Measurements from ENCODE around the gene TOR1AIP1. TPM values are rescaled to one million over a fixed set of nuclear protein-coding genes. Genes with fewer than 3 reads are reported as not detected.

The TOR1AIP1 gene
- total RNA-seq, 1 experiment from 2014 or later: 36.1 TPM

DNA sequence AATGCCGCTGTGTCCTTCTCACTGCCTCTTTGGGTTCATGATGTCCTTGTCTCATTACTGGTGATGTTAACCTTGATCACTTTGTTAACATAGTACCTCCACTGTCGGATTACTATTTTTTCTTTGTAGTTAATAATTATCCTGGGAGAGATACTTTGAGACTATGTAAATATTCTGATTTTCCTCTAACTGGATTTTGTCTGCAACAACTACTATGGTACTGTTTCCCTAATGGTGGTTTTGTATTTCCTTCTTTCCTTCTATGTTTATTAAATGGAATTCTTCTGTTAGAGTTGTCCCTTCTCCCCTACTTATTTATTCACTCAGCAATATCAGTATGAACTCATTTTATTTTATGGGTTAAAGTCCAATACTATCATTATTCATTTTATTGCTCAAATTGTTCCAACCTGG is 8.6 kb upstream of the TOR1AIP1 start:
- Histone ChIP-seq H3K4me3 (no peak overlapping the region), H3K9me3 (replicated peaks) (no peaks in the 10 kb centered on the region)

DNA sequence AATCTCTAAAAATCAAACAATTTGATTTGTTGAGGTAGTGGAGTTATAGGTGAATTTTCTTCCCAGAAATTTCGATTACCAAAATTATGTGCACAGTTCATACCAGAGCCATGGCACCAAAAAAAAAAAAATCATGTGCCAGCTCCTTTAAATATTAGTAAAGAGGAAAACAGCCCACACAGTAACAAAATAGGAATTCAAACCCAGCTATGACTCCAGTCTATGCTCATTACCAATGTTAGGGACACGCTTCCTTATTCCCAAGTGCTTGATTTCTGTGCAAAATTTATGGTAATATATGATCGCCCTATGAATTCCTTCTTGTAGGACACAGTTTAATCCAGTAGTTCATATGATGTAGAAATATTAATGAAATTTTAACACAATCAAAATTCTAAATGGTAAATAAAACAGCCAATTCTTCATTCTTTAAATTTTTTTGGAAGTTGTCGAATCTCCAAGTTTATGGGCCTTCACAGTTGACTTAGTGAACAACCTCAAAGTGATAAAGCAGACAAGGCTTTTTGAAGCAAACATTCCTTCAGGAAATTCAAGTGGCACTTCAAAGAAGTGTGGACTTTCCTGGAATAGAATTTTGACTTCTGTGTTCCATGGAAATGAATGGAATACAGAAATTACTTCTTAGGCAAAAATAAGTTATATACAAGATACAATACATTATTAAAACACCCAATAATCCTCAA is 6.3 kb upstream of the TOR1AIP1 start:
- Histone ChIP-seq H3K4me3 (no peak overlapping the region), H3K27ac (no peak overlapping the region), H3K9me3 (replicated peaks) (no peaks in the 10 kb centered on the region), H3K4me1 (no peaks in the 10 kb centered on the region), H3K36me3 (peaks cover 21% of the 10 kb centered on the region), H3K27me3 (no peaks in the 10 kb centered on the region)
- no peak for DNase-seq

More for the DNA sequence above, 8.6 kb upstream of the TOR1AIP1 start:
- Histone ChIP-seq H3K27me3 (no peaks in the 10 kb centered on the region), H3K4me1 (no peaks in the 10 kb centered on the region), H3K27ac (no peak overlapping the region), H3K36me3 (peaks cover 26% of the 10 kb centered on the region)
- DNase-seq: no peak

DNA sequence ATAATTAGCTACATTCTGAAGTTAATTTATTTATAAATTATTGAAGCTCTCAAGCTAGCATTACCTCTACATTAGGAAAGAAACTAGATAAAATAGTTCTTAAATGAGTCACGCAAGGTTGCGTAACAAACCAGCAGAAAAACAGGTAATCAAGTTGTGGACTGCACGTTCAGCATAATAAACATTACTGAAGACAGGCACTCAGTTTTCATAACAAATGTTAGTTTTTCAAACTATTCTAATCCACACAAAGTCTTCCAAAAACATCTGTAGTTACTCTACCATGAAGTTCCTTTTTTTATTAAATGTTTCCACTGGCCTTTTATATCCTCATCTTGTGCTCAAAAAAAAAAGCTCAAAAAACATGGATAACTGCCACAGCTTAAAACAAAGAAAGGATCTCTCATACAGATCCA is 5.8 kb upstream of the TOR1AIP1 start:
- Histone ChIP-seq H3K36me3 (peaks cover 21% of the 10 kb centered on the region), H3K4me1 (no peaks in the 10 kb centered on the region), H3K9me3 (replicated peaks) (no peaks in the 10 kb centered on the region), H3K27ac (no peak overlapping the region), H3K4me3 (no peak overlapping the region), H3K27me3 (no peaks in the 10 kb centered on the region)
- no peak for DNase-seq

DNA sequence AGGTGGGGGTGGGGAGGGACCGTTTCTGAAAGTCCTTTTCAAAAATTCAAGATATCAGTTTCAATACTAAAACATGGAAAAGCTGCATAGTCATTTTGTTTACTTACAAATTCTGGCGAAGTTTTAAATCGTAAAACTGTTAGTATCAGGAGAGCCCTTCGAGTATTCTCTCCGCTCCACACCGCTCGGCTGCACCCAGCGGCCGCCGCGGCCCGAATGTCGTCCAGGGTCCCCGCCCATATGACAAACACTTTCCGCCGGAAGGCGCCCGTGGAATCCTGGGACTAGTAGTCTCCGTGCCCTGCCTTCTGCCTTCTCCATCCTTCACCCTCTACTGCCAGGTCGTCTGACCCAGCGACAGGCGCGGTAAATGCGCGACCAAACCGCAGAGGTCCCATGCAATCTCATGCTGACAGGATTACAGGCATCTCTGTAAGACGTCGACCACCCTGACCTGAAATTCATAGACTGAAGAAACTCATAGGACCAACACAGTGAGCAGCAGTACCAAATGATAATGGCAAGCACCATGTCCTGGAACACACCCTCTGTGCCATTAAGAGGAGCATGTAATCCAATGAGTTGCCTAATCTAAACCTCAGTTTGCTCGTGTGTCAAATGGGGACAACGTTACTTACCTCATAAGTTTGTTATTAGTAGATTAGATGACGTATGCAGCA is 4.4 kb upstream of the TOR1AIP1 start, which contains the start of gene TOR1AIP2:
Gene TOR1AIP2 (minus strand): TSS at position 218 of the 680 bp plus-strand sequence. CDS start 25,138 bp downstream, outside the sequence.
- Histone ChIP-seq H3K27ac (peak within 1 kb of the TSS; percentile 31; the same call in 1 of the 2 replicates), H3K4me1 (no peaks in the 10 kb centered on the region), H3K4me3 (peak within 1 kb of the TSS; percentile 70), H3K36me3 (peaks cover 19% of the 10 kb centered on the region), H3K9me3 (replicated peaks) (no peaks in the 10 kb centered on the region), H3K27me3 (no peaks in the 10 kb centered on the region)
- DNase-seq: peak; percentile 86 to 88

DNA sequence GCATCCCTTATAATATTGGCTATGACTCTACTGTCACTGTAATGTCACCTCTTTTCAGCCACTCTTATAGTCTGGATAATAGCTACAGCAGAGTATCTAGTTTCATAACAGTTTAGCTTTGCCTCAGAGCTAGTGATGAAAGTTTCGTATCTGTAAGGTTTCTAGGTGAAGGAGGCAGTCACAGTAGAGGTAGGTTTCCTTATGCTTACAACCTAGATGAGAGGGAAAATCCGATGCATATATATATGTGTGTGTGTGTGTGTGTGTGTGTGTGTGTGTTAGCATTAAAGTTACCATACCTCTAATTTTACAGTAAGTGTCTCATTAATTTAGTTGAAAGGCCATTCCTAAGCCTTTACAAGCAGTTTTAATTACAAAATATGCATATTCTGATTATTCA is 2.3 kb upstream of the TOR1AIP1 start:
- no peaks in the 10 kb centered on the region for H3K9me3 ChIP-seq (replicated peaks)
- no peaks in the 10 kb centered on the region for H3K4me1 ChIP-seq
- no peak overlapping the region for H3K4me3 ChIP-seq
- no peaks in the 10 kb centered on the region for H3K27me3 ChIP-seq
- DNase-seq: no peak
- H3K27ac ChIP-seq: no peak overlapping the region
- peaks cover 5% of the 10 kb centered on the region for H3K36me3 ChIP-seq

DNA sequence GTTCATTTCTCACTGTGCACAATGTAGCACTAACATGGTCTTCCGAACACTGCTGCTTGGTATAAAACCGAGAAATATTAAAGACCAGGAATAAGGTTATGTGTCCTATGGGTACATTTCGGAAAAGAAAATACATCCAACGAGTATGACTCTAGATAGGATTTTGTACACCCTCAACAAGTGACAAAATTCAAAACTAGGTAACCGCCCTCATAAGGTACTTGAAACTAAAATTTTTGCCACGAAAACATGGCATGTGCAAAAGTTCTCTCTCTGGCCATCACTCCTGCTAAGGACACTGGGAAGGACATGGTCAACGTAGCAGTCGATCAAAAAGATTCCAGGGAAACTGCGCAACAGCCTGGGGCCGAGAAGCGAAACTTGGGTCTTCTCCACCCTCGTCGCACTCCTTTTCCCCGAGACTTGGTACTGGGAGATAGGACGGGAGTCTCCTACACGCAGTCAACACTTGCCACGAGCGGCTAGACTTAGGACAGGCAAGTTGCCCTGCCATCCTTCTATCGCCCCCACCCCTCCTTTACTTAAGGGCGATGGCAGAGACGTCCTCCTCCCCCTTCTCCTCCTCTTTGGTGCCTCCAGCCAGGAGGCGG is 338 bp upstream of the TOR1AIP1 start:
- Histone ChIP-seq H3K4me3 (peak overlapping the region; percentile 80), H3K9me3 (replicated peaks) (no peaks in the 10 kb centered on the region), H3K27me3 (no peaks in the 10 kb centered on the region), H3K4me1 (no peaks in the 10 kb centered on the region), H3K36me3 (peaks cover 11% of the 10 kb centered on the region; the same call in 1 of the 2 replicates), H3K27ac (peak overlapping the region; percentile 96)
- DNase-seq: peak; percentile 91

DNA sequence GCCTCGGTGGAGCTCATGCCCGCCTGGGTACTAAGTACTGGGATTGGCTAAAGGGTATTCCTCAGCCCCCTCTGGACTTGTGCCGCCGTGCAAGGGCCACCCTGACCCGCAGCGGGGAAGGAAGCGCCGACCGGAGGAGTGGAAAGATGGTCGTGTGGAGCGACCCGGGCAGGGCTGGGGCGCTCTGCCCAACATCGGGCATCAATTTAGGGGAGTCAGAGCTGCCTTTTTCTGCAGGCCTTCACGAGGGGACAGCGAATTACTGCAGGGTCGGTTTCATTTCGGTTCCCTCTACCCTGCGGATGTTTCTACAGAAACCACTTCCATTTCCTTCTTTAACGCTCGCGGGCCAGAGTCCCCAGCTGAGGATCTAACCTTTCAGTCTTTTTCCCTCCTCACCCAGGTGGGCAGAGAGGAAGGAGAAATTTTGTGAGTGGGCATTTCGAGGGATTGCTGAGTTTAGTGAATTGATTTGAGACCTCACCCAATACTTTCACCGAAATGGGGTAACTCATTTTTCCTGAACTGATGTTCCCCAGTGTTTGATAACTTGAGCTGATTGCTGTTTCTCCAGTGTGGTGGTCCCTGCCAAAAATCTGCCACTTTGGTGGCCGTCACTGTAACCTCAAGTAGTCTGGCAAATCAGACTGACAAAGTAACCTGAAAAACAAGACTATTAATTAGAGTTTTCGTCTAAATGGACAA is 1.1 kb downstream of the TOR1AIP1 start:
- Histone ChIP-seq H3K4me1 (no peaks in the 10 kb centered on the region), H3K27ac (peak overlapping the region; percentile 96), H3K27me3 (no peaks in the 10 kb centered on the region), H3K36me3 (peaks cover 17% of the 10 kb centered on the region), H3K4me3 (peak overlapping the region; percentile 80), H3K9me3 (replicated peaks) (no peaks in the 10 kb centered on the region)
- DNase-seq: no peak

DNA sequence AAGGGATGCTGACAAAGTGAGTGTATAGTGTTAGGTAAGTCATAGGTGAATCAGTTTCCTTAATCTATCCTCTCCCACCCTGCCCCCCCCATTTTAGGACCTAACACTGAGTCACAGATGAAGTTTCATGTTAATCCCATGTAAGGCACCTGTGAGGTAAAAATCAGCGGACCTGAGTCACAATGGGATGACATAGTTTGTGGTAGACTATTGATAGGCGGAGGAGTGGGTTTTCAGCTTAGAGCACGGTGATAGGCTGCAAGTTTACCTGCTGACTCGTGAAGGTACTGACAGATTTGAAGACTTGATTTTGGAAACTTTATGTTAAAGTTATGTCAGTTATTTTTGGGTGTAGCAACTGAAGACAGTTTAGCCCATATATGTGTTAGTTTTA is 1.7 kb downstream of the TOR1AIP1 start:
- Histone ChIP-seq H3K4me1 (no peaks in the 10 kb centered on the region), H3K4me3 (peak overlapping the region; percentile 80), H3K27ac (no peak overlapping the region), H3K27me3 (no peaks in the 10 kb centered on the region), H3K36me3 (peaks cover 17% of the 10 kb centered on the region), H3K9me3 (replicated peaks) (no peaks in the 10 kb centered on the region)
- DNase-seq: peak in 1 of 2 experiments; percentile 4

DNA sequence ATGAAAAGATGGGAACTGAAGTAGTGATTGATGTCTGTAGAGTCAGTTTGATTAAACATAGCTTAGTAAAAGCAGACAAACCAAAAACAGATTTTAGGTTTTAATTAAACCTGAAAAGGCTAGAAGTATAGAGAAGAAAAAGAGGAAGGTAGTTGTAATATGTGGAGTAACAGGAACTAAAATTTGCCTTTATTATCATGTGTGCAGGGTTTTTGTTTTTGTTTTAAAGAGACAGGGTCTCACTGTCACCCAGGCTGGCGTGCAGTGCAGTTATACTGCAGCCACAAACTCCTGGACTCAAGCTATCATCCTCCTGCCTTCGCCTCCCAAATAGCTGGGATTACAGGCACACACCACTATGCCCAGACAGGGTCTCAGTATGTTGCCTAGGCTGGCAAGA is 6.0 kb downstream of the TOR1AIP1 start:
- no peak overlapping the region for H3K27ac ChIP-seq
- no peaks in the 10 kb centered on the region for H3K9me3 ChIP-seq (replicated peaks)
- no peak overlapping the region for H3K4me3 ChIP-seq
- no peak for DNase-seq
- peaks cover 28% of the 10 kb centered on the region for H3K36me3 ChIP-seq
- H3K27me3 ChIP-seq: no peaks in the 10 kb centered on the region
- no peaks in the 10 kb centered on the region for H3K4me1 ChIP-seq

DNA sequence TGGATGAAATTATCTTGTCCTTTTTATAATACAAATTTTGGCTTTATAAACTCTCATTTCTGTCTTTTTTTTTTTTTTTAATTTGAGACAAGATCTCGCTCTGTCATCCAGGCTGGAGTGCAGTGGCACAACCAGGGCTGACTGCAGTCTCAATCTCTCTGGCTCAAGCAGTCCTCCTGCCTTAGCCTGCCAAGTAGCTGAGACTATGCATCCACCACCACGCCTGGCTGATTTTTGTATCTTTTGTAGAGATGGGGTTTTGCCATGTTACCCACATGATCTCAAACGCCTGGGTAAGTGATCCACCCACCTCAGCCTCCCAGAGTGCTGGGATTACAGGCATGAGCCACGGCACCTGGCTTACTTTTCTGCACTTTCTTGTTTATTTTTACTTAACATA is 7.5 kb downstream of the TOR1AIP1 start:
- no peaks in the 10 kb centered on the region for H3K4me1 ChIP-seq
- DNase-seq: no peak
- H3K36me3 ChIP-seq: peaks cover 27% of the 10 kb centered on the region
- no peaks in the 10 kb centered on the region for H3K27me3 ChIP-seq
- no peak overlapping the region for H3K27ac ChIP-seq
- H3K9me3 ChIP-seq (replicated peaks): no peaks in the 10 kb centered on the region
- no peak overlapping the region for H3K4me3 ChIP-seq

DNA sequence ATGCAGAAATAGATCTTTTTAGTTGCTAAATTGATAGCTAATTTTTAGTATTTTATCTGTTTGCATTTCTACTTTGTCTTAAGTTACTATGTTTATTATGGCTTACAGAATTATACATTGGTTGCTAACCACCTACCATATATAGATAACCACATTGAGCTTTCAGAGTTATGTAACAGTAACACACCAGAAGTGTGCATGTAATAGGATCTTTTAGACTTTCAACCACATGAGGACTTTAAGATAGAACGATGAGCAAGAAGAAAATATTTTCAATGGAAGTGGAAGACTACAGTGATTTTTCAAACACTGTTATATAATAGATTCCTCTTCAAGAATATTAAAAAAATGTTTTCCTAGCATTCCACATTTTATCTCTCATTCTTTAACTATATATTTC is 28.8 kb downstream of the TOR1AIP1 start:
- H3K9me3 ChIP-seq (replicated peaks): no peaks in the 10 kb centered on the region; the same call in 1 of the 2 replicates
- no peaks in the 10 kb centered on the region for H3K27me3 ChIP-seq
- no peak for DNase-seq
- peaks cover 53% of the 10 kb centered on the region for H3K36me3 ChIP-seq
- H3K4me1 ChIP-seq: no peaks in the 10 kb centered on the region
- H3K4me3 ChIP-seq: no peak overlapping the region
- H3K27ac ChIP-seq: no peak overlapping the region

DNA sequence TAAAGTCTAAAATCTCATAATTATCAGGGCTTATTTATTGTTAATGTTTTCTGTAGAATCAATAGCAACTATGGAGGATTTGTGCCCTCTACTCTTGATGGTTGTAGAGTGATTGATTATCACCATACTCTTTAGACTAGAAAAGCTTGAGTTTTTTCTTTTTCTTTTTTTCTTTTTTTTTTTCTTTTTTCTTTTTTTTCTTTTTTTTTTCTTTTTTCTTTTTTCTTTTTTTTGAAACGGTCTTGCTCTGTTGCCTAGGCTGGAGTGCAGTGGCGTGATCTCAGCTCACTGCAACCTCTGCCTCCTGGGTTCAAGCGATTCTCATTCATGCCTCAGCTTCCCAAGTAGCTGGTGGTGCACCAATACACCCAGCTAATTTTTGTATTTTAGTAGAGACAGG is 29.7 kb downstream of the TOR1AIP1 start:
- H3K9me3 ChIP-seq (replicated peaks): no peaks in the 10 kb centered on the region; the same call in 1 of the 2 replicates
- no peak overlapping the region for H3K4me3 ChIP-seq
- no peaks in the 10 kb centered on the region for H3K4me1 ChIP-seq
- H3K36me3 ChIP-seq: peaks cover 54% of the 10 kb centered on the region
- no peak overlapping the region for H3K27ac ChIP-seq
- DNase-seq: no peak
- H3K27me3 ChIP-seq: no peaks in the 10 kb centered on the region

DNA sequence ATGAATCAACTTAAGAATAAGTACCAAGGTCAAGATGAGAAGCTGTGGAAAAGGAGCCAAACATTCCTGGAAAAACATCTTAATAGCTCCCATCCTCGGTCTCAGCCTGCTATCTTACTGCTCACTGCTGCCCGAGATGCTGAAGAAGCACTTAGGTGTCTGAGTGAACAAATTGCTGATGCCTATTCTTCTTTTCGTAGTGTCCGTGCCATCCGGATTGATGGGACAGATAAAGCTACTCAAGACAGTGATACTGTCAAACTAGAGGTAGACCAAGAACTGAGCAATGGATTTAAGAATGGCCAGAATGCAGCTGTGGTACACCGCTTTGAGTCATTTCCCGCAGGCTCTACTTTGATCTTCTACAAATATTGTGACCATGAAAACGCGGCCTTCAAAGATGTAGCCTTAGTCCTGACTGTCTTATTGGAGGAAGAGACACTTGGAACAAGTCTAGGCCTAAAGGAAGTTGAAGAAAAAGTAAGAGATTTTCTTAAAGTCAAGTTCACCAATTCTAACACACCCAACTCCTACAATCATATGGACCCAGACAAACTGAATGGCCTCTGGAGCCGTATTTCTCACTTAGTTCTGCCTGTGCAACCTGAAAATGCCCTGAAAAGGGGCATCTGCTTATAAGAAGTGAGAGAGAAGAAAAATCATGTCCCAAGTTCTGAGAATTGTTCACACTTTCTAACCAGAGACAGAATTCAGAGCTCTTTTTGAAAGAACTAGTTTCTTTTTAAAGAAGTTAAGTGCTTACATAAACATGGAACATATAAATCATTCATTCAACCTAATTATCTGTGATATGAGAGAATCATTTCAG is 35.7 kb downstream of the TOR1AIP1 start:
- Histone ChIP-seq H3K27me3 (no peaks in the 10 kb centered on the region), H3K4me3 (no peak overlapping the region), H3K9me3 (replicated peaks) (no peaks in the 10 kb centered on the region; the same call in 1 of the 2 replicates), H3K36me3 (peaks cover 57% of the 10 kb centered on the region), H3K27ac (no peak overlapping the region), H3K4me1 (no peaks in the 10 kb centered on the region)
- no peak for DNase-seq

DNA sequence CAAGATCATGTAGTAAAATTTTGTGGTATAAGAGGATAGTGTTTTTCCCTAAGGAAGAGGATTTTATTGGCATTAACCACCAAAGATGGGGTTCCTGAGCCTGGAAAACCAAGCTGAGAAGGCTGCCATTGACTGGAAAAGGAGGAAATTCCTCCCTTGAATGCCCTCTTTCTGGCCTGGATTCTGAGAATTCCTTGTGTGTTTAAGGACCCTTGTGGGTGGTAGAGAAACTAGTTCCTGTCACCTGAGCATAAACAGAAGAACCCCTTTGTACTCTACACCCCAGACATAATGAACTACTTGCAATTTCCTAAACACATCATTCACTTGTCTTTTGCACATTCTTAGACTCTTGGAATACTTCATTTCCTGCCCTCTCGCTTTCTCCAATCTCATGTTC is 39.4 kb downstream of the TOR1AIP1 start:
- Histone ChIP-seq H3K36me3 (peaks cover 32% of the 10 kb centered on the region), H3K4me3 (no peak overlapping the region)

More for the DNA sequence above, 39.4 kb downstream of the TOR1AIP1 start:
- H3K27ac ChIP-seq: no peak overlapping the region
- DNase-seq: no peak
- H3K27me3 ChIP-seq: no peaks in the 10 kb centered on the region
- no peaks in the 10 kb centered on the region for H3K9me3 ChIP-seq (replicated peaks)
- no peaks in the 10 kb centered on the region for H3K4me1 ChIP-seq
